H1 (cell line): ENCODE data around the gene SLC30A3. TPM values are rescaled to one million over a fixed set of nuclear protein-coding genes. Genes with fewer than 3 reads are reported as not detected.

ENCODE experiments used
- ATF2 ChIP-seq: IDR thresholded peaks from 2 replicates; pipeline ENCODE4 v1.6.1; 2012; ENCODE audit warnings: low read length, inconsistent platforms
- CEBPB ChIP-seq: IDR thresholded peaks from 2 replicates; pipeline ENCODE4 v1.6.1; 2012; ENCODE audit warnings: low read depth, low read length
- CTBP2 ChIP-seq: IDR thresholded peaks from 2 replicates; pipeline ENCODE4 v1.7.0; 2011; ENCODE audit warnings: borderline replicate concordance, mild to moderate bottlenecking, moderate library complexity, mixed read lengths, low read length; ENCODE audit not compliant: insufficient read depth, insufficient read length
- EZH2 ChIP-seq: fragments of 200-600 bp; sonication (generic); IDR thresholded peaks from 2 replicates; pipeline ENCODE4 v1.7.1; 2012; ENCODE audit warnings: low read depth, mild to moderate bottlenecking, moderate library complexity, low read length, inconsistent platforms; ENCODE audit not compliant: severe bottlenecking
- MAX ChIP-seq: IDR thresholded peaks from 2 replicates; pipeline ENCODE4 v1.6.1; 2012; ENCODE audit warnings: inconsistent platforms
- POU5F1 ChIP-seq: IDR thresholded peaks from 2 replicates; pipeline ENCODE4 v1.6.1; 2011; ENCODE audit warnings: low read depth, mild to moderate bottlenecking, low read length, moderate library complexity
- SUZ12 ChIP-seq: fragments of 200-600 bp; sonication (generic); IDR thresholded peaks from 2 replicates; pipeline ENCODE4 v1.6.1; 2012; ENCODE audit warnings: mild to moderate bottlenecking, inconsistent platforms, low read length, moderate library complexity, mixed read lengths
- polyA plus RNA-seq, 7 experiments: library from polyadenylated mRNA; depleted of rRNA in 3 of 7; stranded (reverse) in 5 of 7; unstranded in 2 of 7; fragments of >200 nt in 5 of 7; fragments of 200-250 nt in 2 of 7; gene quantifications; 1 replicate in 5 of 7; 2 replicates in 1 of 7; 4 replicates in 1 of 7; pipeline versions ENCODE4 v1.2.1 to v1.2.3, GENCODE V29; 2011 to 2013; ENCODE audit warnings: missing spikeins in 2 of 7, mixed read lengths in 2 of 7
- total RNA-seq: library from RNA; stranded (reverse); fragmentation: NEBNext Ultra II Directional; extraction: Animal tissue kit (Norgen Biotek cat#: 25700); gene quantifications from 2 replicates; pipeline ENCODE4 v1.2.1, GENCODE V29; 2021

The SLC30A3 gene
- total and polyA plus RNA-seq, 2 of the 8 experiments (the other 6 are each of a cell fraction or from before 2014, with no cell fraction given), result 15.2 to 30.7 TPM

GRCh38 chr2:27263287-27264252 lies 723 bp upstream of the SLC30A3 start (continued):
- TF ChIP-seq CEBPB (no peak), SUZ12 (peak; percentile 89), ATF2 (no peak), EZH2 (peak; percentile 88), MAX (no peak; the same call in 1 of the 2 replicates), POU5F1 (no peak), CTBP2 (no peak)
